Heart right ventricle (tissue), 16 donors: ENCODE results near the gene MBD5. TPM values are rescaled to one million over a fixed set of nuclear protein-coding genes. Genes with fewer than 3 reads are reported as not detected.

Source experiments
- ATAC-seq, 8 donors: fragments of 200-7000 bp; cut with Tn5 transposase; one replicate each; pipeline ENCODE4 v1.9.1; 2020; ENCODE audit warnings: mild to moderate bottlenecking in 8 of 8, moderate library complexity in 8 of 8, moderate number of reproducible peaks in 1 of 8
- DNase-seq, 2 donors: peaks; one replicate each; pipeline ENCODE4 v3.0.0-alpha.2; 2020
- H3K27ac ChIP-seq, 10 donors: fragments of 200-600 bp; sonication (generic) in 2 of 10; one replicate each; pipeline versions ENCODE4 v1.5.0 to v1.8.0; 2020 to 2022; ENCODE audit warnings: mild to moderate bottlenecking in 3 of 10
- H3K27me3 ChIP-seq, 7 donors: fragments of 200-600 bp; one replicate each; pipeline ENCODE4 v1.8.0; 2021 to 2022; ENCODE audit warnings: mild to moderate bottlenecking in 2 of 7
- H3K36me3 ChIP-seq, 9 donors: fragments of 200-600 bp; sonication (generic) in 1 of 9; one replicate each; pipeline versions ENCODE4 v1.5.0 to v1.8.0; 2020 to 2022; ENCODE audit warnings: mild to moderate bottlenecking in 2 of 9
- H3K4me1 ChIP-seq, 9 donors: fragments of 200-600 bp; sonication (generic) in 1 of 9; one replicate each; pipeline versions ENCODE4 v1.5.0 to v1.8.0; 2020 to 2022; ENCODE audit warnings: mild to moderate bottlenecking in 4 of 9
- H3K4me3 ChIP-seq, 10 donors: fragments of 200-600 bp; sonication (generic) in 2 of 10; one replicate each; pipeline versions ENCODE4 v1.5.0 to v1.8.0; 2020 to 2022; ENCODE audit warnings: mild to moderate bottlenecking in 7 of 10, moderate library complexity in 2 of 10
- H3K9me3 ChIP-seq, 11 donors: fragments of 200-600 bp in 10 of 11; sonication (generic) in 2 of 11; one replicate each; pipeline versions ENCODE4 v1.5.0 to v1.8.0; 2013 to 2022; ENCODE audit warnings: mild to moderate bottlenecking in 2 of 11, control low read depth in 1 of 11, moderate library complexity in 1 of 11
- whole genome bisulfite sequencing, 2 donors: extraction: QIAGEN DNeasy Blood & Tissue Kit; methylation state at CpG; one replicate each; pipeline ENCODE4 v1.1.7; 2013; ENCODE audit warnings: inconsistent platforms in 1 of 2; 5-methylcytosine and 5-hydroxymethylcytosine counted together
- intact Hi-C, 10 donors: fragments of 100-400 bp; cut with DNase I; formaldehyde crosslinking; loops; one replicate each; pipeline versions ENCODE4 v1.11.1 to v1.14.2; 2022
- polyA plus RNA-seq, 2 donors: library from polyadenylated mRNA; stranded (reverse); fragments of 200-250 nt; gene quantifications; one replicate each; pipeline ENCODE4 v1.2.3, GENCODE V29; 2013
- total RNA-seq, 10 donors: library from RNA; stranded (reverse); fragmentation: NEBNext Ultra II Directional in 3 of 10; extraction: Animal tissue kit (Norgen Biotek cat#: 25700) in 3 of 10; gene quantifications; one replicate each; pipeline versions ENCODE4 v1.2.1 to v1.2.4, GENCODE V29; 2021 to 2023
- TF ChIP-seq, protein P1 (sequence below), 9 donors: fragments of 200-600 bp; sonication (generic) in 2 of 9; IDR thresholded peaks; one replicate each; pipeline versions ENCODE4 v1.5.0 to v1.8.0; 2021 to 2022; ENCODE audit warnings: antibody characterized with exemption in 9 of 9, mild to moderate bottlenecking in 5 of 9, moderate library complexity in 1 of 9
- donor health status: Arrhythmogenic right ventricular cardiomyopathy.
- donor health status: ischemic (EF 13 %, LVEDD 7.1; RV severe dilation, severe dysfunction).
- donor health status: healthy with polysubstance abuse.
- donor health status: DM: no; HTN: yes; CAD: no.
- donor health status: DM: no; HTN: no; CAD: no.
- donor health status: ischemic (EF 25% LVEDD 6.9; RV normal size, moderate dysfunction).
- donor health status: ischemic (EF 25% LVEDD 5.7; RV mildly dilated, moderate dysfunction).
- donor health status: healthy.
- donor health status: DM: yes; HTN: yes; CAD: no.
- donor health status: Ischemic cardiomyopathy.
- donor health status: ischemic (EF 35%, LVEDD 5.7; RV mildly dilated, moderate dysfunction).
- donor health status: nonischemic (EF 11% LVEDD 7.7; RV severe dilation, severe dysfunction).
- donor health status: DM: yes; HTN: yes; CAD: no.
- donor health status: PGD.
- donor health status: ischemic (EF 29% LVEDD 5.4; RV normal size, mild dysfunction).
- donor health status: nonischemic (EF 23%, LVEDD 6.1; RV moderate dilation, normal function).

The MBD5 gene
- total and polyA plus RNA-seq, 12 donors, result 3.4 to 39.8 (median 35.2) TPM

GRCh38 chr2:148023861-148024260, 3.0 kb downstream of the MBD5 start:
- H3K9me3 ChIP-seq, result no peaks in the 10 kb centered on the region

GRCh38 chr2:148026573-148026972, 5.7 kb downstream of the MBD5 start:
- H3K4me3 ChIP-seq, result no peak overlapping the region
- intact Hi-C loops, result no loop called here
- no peak for DNase-seq
- no peaks in the 10 kb centered on the region for H3K27me3 ChIP-seq
- H3K27ac ChIP-seq, result no peak overlapping the region
- no peaks in the 10 kb centered on the region for H3K9me3 ChIP-seq
- TF ChIP-seq, protein P1, sequence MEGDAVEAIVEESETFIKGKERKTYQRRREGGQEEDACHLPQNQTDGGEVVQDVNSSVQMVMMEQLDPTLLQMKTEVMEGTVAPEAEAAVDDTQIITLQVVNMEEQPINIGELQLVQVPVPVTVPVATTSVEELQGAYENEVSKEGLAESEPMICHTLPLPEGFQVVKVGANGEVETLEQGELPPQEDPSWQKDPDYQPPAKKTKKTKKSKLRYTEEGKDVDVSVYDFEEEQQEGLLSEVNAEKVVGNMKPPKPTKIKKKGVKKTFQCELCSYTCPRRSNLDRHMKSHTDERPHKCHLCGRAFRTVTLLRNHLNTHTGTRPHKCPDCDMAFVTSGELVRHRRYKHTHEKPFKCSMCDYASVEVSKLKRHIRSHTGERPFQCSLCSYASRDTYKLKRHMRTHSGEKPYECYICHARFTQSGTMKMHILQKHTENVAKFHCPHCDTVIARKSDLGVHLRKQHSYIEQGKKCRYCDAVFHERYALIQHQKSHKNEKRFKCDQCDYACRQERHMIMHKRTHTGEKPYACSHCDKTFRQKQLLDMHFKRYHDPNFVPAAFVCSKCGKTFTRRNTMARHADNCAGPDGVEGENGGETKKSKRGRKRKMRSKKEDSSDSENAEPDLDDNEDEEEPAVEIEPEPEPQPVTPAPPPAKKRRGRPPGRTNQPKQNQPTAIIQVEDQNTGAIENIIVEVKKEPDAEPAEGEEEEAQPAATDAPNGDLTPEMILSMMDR (IDR thresholded peaks at IDR 0.05), result no peak
- no peak for ATAC-seq
- peaks cover 0 to 50% (median 34%) of the 10 kb centered on the region in 9 donors for H3K4me1 ChIP-seq
- 88 to 93% methylated on average over 2 of the region's 2 CpGs for WGBS, 2 donors
- H3K36me3 ChIP-seq, result peaks cover 0 to 5% (median 0%) of the 10 kb centered on the region in 9 donors

More at GRCh38 chr2:148023861-148024260, 3.0 kb downstream of the MBD5 start:
- H3K27me3 ChIP-seq, result no peaks in the 10 kb centered on the region
- H3K36me3 ChIP-seq, result peaks cover 0 to 5% (median 0%) of the 10 kb centered on the region in 9 donors
- H3K27ac ChIP-seq, result no peak overlapping the region
- ATAC-seq, result no peak
- intact Hi-C loops, result no loop called here
- TF ChIP-seq, protein P1 (IDR thresholded peaks at IDR 0.05), result no peak
- peaks cover 3 to 53% (median 40%) of the 10 kb centered on the region in 9 donors for H3K4me1 ChIP-seq
- H3K4me3 ChIP-seq, result no peak overlapping the region
- DNase-seq, result no peak

GRCh38 chr2:148027822-148028221, 6.9 kb downstream of the MBD5 start:
- DNase-seq, result no peak
- intact Hi-C loops, result no loop called here
- peaks cover 0 to 48% (median 29%) of the 10 kb centered on the region in 9 donors for H3K4me1 ChIP-seq

DNA sequence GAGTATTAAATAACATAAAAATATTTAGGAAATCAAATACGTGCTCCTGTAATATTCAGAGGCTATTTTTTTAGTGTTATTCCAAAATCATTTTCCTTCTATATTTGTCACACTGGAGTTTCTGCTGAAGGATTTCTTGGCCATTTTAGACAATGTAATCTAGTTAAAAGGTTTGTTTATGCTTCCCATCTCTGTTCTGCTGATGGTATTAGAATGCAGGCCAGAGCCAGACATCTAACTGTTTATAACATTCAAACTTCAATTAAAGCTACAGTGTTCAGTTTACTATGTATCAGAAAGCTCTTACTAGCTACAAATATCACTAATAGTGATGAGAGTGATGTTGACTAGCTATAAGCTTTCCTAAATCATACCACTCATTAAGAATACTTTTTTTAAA, 7.9 kb downstream of the MBD5 start:
- Histone ChIP-seq H3K9me3 (no peaks in the 10 kb centered on the region), H3K36me3 (peaks cover 0 to 5% (median 0%) of the 10 kb centered on the region in 9 donors), H3K27me3 (no peaks in the 10 kb centered on the region), H3K4me1 (peaks cover 0 to 45% (median 21%) of the 10 kb centered on the region in 9 donors), H3K4me3 (no peak overlapping the region), H3K27ac (no peak overlapping the region)
- intact Hi-C loops, result no loop called here
- no peak for ATAC-seq
- DNase-seq, result no peak
- 74 to 83% methylated on average over 1 of the region's 1 CpG for WGBS, 2 donors
- TF ChIP-seq, protein P1 (IDR thresholded peaks at IDR 0.05), result no peak

More at GRCh38 chr2:148027822-148028221, 6.9 kb downstream of the MBD5 start:
- ATAC-seq, result no peak
- Histone ChIP-seq H3K9me3 (no peaks in the 10 kb centered on the region), H3K27ac (no peak overlapping the region), H3K4me3 (no peak overlapping the region), H3K27me3 (no peaks in the 10 kb centered on the region), H3K36me3 (peaks cover 0 to 5% (median 0%) of the 10 kb centered on the region in 9 donors)
- WGBS, 2 donors, result 98% methylated on average over 1 of the region's 1 CpG
- TF ChIP-seq, protein P1 (IDR thresholded peaks at IDR 0.05), result no peak
